Measurements from ENCODE around the gene DCAF8.

Gene DCAF8

DNA sequence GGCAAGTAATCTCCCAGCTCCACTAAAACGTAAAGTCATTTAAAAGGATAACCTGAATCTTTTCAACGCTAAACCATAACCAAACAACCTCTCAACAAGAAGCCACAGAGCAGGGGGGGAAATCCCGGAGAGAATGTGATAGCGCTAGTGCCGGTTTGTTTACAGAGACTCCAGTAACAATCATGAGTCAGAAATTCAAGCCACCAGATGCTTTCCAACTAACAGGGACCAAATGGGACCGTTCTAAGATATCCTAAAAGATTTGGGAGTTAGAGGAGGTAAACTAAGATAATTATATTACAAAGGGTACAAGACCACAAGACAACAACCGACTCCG is 825 bp downstream of the DCAF8 start:
- no peak for FAIRE-seq

DNA sequence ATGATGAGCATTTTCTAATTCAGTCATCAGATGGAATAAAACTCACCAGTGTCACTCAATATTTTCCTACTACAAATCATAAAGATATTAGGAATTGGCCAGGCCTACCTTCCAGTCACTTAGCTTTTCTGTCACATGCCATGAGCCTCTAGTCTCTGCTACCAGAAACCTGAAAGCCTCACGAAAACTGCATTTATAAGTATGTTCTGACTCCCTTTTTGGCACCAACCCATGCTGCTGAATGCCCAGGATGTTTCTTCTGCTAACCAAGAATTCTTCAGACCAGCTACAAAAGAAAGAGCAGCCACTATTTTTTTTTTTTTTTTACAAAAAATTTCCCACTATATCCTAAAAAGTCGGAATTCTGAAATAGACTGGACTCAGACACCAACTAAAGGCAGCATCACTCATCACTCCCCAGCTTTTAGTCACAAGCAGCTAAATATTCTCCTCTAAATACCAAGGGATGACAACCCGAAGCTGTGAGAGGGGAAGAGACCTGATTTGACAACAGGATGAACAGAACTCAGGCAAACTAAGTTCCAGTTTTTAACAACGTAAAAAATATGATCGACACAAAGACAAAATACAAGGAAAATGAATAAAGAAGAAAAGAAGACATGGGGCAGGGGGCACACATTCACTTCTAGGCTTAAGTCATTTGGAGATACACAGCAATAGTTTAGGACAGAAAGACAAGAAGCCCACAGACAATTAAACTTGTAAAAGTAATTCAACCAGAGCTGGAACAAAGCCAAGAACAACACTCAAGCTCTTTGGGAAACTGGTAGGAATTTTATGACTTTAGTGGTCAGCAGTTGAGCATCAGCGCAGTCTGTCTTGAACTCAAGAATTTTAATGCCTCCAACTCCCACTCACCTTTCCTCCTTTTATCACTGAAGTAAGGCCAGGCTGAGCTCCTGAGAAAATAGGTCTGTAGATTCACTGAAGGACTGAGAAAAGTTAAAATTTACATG is 1.7 kb downstream of the DCAF8 start:
- FAIRE-seq, result no peak

DNA sequence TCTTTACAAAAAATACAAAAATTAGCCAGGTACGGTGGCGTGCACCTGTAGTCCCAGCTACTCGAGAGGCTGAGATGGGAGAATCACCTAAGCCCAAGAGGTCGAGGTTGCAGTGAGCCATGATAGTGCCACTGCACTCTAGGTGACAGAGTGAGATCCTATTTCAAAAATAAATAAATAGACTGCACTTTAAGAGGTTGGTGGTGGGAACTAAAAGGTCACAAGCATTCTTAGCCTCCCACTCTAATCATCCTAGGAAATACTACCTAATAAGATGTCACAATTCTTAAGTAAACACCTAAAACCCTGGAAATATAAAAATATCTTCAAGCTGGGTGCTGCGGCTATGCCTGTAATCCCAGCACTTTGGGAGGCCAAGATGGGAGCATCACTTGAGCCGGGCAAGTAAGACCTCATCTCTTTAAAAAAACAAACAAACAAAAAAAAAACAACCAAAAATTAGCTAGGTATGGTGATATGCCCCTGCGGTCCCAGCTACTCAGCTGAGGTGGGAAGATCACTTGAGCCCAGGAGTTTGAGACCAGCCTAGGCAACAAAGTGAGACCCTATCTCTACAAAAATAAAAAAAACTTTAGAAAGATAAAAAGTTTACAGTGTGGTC is 4.1 kb downstream of the DCAF8 start:
- no peak for FAIRE-seq

DNA sequence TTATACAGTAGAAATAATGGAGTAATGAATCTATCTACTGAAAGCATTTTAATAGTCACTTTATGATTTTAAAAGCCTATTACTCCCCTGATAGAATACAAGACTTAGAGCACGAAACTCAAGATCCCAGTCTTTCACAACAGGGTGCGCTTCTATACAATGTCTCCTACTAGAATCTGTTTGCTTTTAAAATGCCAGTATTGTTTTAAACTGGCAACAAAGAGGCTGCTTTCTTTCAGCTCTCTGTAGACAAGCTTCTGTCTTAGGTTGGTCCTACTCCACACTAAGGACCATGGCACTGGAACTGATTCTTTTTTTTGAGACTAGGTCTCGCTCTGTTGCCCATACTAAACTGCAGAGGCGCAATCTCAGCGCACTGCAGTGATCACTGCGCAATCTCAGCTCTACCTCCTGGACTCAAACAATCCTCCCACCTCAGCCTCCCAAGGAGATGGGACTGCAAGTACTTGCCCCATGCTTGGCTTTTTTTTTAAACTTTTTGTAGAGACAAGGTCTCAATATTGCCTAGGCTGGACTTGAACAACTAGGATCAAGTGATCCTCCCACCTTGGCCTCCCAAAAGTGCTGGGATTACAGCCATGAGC is 4.8 kb downstream of the DCAF8 start:
- no peak for FAIRE-seq

DNA sequence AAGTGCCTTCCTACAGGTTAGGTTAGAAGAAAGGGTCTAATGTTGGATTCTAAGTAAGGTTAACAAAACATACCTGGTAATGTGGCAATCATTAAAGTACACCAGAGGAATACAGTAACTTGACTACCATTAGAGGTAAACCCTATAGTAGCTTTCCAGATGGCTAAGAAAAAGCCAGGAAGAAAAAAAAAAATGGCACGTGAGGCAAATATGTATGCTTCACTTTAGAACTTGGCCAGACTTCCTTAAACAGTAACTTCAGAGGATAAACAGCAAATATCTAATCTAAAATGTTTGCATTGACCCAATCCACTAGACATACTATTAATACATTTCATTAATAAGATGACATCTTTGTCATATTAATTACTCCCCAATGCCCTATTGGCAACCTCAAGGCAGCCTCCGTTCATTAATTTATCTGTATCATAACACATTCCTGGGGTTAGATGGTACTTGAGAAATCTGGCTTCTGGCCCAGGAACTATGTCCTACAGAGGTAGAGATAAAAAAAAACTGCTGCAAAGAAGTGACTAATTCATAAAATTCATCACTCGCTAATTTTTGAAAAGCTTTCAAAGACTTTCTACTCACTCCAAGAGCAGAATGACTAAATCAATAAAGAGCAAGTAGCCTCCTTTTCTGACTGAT is 5.8 kb downstream of the DCAF8 start:
- FAIRE-seq, result no peak

DNA sequence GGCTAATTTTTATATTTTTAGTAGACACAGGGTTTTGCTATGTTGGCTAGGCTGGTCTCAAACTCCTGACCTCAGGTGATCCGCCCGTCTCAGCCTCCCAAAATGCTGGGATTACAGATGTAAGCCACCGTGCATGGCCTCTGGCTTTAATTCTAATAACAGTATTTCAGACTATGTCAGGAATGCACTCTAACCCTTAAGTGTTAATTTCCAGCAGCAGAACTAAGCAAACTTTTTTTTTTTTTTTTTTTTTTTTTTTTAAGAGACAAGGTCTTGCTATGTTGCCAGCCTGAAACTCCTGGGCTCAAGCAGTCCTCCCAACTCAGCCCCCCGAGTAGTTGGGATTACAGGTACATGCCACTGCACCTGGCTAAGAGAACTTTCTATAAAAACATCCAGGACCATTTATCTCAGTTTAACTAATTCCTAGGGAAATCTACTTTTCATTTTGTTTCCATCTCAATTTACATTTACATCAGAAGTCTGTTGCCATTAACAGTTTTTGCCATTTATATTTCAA is 6.5 kb downstream of the DCAF8 start:
- no peak for FAIRE-seq

DNA sequence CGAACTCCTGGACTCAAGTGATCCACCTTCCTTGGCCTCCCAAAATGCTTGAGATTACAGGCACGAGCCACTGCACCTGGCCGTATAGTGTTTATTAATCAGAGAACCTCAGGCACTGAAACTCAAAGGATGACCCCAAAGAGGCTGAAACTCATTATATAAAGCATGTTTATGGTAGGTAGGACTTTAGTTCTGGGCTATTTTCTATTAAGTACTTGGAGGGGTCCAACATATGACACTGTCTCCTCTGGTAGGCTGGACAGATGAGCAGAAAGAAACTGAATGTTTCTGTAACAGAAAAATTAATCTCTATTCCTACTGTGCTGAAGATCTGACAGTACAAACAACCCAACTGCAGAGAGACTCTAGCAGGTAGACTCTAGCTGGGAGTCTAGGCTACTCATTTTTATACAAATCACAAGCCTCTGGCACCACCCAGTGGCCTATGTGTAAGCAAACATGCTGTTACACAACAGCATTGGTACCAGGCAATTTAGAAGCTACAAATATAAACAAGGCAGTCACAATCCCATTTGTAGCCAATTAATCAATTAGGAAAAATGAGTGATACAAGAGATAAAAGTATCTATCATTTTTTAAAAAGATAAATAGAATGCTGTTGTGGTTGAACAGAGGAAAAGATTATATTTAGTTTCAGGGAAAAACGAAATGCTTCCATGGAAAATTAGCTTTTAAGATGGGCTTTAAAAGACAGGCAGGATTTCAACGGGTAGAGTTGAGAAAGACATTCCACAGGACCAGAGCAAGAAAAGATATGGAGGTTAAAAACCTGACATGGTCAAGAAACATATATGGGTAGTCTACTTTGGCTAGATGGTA is 10.4 kb downstream of the DCAF8 start:
- peak; percentile 92 for FAIRE-seq

DNA sequence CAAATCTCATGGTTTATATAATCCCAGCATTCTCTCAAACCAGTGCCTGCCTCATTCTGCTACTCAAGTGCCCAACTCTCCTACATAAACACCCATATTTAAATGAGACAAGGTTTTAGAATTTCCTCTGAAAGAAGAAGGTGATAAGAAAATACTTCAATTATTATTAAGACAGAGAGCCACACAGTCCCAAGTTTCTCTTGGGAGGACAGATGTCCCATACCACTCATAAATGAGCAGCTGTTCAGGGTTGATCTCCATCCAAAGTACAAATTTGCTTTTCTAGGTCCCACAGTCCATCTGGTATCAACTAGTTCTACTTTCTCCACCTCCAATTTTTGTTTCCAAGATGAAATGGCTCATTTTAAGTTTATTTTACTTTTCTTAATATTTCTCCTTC is 11.3 kb downstream of the DCAF8 start:
- FAIRE-seq, result no peak

DNA sequence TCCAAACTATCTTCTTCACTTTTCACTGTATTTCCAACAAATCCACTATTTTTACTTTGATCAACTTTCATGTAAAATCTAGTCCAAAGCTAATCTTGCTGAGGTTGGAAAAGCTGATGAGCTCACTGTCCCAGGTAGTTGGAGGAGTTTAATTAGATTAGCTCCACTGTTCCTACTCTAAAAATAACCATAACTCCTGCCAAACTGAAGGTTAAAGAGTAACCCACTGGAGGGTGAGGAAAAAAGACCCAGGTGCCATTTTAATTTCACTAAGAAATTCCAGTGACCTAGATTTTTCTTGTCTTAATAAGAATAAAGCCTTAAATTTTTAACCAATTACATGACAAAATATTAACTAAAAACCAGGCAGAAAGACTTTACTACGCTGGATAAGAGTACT is 15.3 kb downstream of the DCAF8 start:
- FAIRE-seq, result no peak

DNA sequence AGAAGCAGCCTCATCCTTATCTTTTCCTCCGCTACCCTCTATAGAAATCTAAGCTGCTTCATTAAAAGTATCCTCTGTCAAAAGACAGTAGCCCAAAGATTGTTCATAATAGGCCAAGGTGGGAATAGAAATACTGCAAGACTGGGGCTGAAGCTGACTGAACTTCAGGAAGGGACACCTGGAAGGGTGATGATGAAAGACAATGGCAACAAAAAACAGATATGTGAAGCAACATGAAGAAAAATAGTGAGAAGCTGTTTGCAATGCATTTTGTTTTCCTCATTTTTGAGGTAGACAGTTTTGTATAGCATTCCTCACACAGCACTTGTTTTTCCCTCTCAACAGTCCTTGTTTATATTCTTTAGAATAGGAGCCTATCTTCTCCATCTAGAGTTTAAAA is 16.9 kb downstream of the DCAF8 start:
- no peak for FAIRE-seq

DNA sequence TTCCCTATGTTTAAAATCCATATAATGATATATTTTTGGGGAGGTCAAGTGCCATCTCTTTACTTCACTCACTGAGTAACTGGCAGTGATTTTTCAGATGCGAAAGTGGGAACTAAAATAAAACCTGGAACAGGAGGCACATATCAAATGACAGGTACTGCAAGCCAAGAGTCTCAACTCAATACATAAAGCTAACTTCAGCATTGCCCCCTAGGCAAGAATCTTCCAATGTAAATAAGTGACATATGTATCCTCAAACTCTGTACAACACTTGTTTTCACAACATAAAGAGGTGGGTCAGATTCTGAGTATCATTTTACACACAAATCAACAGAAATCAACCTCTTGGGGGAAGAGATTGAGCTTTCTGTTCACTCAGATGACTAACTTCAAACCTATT is 18.1 kb downstream of the DCAF8 start:
- no peak for FAIRE-seq

DNA sequence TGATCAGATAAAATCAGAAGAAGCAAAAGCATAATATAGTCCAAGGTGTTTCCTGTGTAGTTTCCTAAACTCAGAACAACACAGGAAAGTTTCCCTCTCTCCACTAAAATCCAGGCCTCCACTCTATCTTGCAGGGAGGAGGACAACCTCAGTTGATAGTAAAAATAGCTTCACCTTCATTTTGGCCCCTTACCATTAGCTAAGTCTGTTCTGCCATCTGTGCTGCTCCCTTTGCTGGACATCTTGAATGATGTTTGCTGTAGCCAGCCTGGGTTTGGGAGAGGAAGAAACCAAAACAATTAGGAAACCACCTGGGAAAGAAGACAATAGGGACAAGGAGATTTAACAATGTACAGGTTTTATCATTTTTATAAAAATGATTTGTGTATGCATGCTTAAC is 18.6 kb downstream of the DCAF8 start:
- no peak for FAIRE-seq

DNA sequence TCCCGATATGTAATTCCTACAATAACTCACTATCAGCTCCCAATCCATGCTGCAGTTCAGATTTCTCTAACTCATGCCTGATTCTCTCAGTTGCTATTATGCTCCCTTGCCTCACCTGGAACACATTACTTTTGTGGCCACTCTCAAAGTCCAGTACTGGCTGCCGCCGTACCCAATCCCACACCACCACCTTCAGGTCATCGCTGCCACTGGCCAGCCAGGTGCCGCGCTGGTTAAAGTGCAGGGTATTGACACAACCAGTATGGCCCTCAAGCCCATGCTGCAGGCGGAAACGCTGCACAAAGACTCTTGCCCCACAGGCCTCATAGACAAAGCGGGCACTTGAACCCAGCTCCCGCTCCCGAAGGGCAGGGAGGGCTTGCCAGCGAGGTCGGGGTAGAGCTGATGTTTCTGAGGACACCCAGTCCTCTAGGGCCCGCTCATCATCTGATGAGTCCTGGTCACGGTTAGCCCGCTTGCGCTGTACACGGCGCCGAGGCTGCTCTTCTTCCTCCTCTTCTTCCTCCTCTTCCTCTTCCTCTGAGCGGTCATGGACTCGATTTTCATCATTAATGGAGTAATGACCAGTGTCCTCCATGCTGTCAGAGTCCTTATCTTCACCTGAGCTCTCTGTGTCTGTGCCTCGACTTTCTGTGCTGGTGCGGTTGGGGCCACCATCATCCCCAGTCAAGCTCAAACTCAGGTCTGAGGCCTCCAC is 22.6 kb downstream of the DCAF8 start:
- FAIRE-seq, result no peak

DNA sequence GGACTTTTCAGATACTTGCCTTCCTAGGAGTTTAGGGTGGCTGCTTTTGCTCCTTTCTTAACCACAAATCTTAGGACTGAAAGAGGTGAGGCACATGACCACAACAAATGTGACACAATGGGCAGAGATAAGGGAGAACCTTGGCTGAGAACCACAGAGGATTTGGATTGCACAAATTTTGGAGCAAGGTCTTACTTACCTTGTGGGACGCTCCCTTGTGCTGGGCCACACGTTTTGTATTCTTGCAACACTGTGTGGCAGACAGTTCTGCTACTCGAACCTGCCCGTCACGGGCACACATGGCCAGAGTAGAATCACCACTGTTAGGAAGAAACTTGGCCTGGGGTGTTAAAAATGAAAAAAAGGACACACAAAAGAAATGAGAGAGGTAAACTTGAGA is 23.9 kb downstream of the DCAF8 start:
- FAIRE-seq, result no peak

DNA sequence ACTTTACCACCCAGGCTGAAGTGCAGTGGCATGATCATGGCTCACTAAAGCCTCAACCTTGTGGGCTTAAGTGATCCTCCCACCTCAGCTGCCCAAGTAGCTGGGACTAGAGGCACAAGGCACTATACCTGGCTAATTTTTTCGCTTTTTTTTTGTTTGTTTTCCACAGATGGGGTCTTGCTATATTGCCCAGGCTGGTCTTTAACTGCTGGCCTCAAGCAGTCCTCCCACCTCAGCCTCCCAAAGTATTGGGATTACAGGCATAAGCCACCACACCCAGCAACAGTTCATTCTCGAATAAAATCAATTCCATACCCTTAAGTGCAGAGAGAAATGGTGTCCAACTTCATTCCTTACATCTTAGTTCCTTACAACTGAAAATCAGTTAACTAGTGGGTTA is 24.8 kb downstream of the DCAF8 start:
- no peak for FAIRE-seq

DNA sequence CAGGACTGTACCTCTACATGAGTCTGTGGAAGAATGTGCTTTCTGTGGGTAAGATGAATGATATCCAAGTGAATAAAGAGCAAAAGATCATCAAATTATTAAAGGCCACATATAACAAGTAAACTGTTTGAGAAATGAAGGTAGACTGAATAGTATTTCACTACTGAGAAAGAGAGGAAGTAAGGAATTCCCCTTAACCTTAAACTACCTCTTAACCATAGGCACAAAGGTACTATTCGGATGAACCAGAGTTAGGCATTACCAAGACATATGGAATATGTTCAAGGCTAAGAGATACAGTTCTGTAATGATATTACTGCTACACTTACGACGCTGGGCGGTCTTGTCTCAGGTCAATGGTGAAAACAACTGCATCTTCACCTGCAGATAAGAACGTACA is 25.5 kb downstream of the DCAF8 start:
- no peak for FAIRE-seq

DNA sequence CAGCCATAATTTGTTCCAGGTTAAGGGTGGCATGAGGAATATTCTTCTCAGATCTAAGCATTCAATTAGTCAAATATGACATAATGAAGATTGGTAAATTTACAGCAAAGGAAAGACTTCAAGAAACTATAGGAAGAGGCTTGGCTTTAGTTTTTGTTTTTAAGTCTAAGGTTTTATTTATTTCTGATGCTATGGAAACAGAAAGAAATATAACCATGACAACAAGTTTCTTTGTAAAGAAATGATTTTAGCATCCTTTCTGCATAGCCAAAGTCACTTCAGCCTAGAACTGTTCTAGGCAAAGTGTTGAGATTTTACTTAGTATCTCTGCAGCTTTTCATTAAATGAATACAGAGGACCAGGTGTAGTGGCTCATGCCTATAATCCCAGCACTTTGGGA is 29.4 kb downstream of the DCAF8 start:
- FAIRE-seq, result no peak

DNA sequence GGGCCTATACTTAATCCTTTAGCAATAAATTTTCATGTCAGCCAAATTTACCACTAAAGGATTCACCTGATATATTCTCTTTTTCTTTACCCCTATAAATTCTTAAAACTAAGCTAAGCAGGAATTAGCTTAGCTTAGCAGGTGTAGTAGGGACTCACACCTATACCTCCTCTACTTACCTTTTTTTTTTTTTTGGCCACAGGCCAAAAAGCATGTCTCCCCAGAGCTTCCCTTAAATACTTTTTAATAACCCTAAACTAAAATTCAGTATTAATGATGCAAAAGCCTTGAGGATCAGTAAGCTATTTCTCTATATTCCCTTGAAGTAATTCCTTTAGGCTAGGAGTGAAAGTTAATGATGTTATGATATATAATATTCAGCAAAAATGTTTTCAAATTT is 33.9 kb downstream of the DCAF8 start:
- FAIRE-seq, result no peak

DNA sequence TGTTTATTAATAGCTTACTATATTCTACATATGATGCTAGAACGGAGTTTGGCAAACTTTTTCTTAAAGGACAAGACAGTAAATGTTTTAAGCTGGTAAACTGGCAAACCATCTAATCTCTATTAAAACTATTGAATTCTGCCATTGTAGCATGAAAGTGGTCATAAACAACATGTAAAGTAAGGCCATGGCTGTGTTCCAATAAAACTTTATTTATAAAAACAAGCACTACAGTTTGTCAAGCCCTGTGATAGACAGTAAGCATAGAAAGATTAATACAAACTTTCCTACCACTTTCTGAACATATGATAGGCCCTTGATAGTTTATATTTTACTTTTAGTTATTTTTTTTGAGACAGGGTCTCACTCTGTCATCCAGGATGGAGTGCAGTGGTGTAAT is 34.8 kb downstream of the DCAF8 start:
- no peak for FAIRE-seq

DNA sequence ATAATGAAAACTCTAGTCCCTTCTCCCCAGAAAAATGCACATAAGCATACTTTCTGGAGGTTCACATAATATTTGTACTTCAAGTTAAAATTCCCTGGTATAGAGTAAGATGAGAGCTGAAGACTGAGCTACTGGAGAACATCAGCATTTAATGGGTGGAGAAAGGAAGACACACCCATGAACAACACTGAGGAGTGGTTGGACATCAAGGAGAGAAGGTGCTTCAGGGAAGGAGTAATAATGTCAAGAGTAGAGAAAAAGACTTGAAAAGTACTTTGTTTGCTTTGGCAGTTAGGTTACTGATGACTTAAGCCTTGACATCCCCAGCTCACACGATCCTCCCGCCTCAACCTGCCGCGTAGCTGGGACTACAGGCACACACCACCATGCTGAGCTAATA is 35.3 kb downstream of the DCAF8 start:
- FAIRE-seq, result no peak

DNA sequence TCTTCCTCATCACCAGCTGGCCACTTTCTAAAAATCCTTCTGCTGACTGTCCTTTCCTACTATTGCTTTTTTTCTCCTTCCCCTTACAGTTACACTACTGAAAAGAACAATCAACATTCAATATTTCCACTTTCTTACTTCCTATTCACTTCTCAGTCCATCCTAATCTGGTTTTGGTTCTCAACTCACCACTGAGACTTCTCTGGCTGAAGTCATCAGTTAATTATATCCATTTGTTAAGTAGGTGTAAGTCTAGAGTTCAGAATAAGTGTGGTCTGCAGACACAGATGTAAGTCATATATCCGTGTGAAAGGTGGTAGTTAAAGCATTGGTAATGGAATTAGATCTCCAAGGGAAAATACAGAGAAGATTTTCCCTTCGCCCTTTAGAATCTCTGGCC is 35.7 kb downstream of the DCAF8 start:
- no peak for FAIRE-seq

DNA sequence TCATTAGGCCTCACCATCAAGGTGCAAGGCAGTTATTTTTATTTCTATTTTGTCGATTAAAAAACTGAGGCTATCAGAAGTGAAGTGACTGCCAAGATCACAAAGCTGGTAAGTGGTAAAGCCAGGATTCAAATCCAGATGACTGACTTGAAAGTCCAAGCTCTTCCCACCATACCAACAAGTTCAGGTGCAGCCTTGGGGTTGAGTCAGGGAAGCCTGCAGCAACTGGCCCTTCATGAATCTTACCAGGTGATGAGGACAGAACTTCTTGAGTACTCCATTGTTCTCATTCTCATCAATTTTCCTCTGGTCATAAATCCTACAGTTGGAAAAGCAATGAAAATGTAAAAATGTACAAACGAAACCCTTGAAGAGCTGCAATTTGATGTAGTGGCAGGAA is 37.0 kb downstream of the DCAF8 start:
- FAIRE-seq, result no peak

Data from islet of Langerhans (tissue), 1 donor.